GDM1 (cell line): ENCODE measurements around the gene GOPC.
"Not testable (repeated sequence)": the region's sequence is repeated elsewhere in the genome, so short reads cannot be mapped to it uniquely, and the experiment has no call there.

Source experiments
- DNase-seq: peaks from one replicate; lab custom pipeline; 2025; lab: John Stamatoyannopoulos, UW

Gene GOPC

DNA sequence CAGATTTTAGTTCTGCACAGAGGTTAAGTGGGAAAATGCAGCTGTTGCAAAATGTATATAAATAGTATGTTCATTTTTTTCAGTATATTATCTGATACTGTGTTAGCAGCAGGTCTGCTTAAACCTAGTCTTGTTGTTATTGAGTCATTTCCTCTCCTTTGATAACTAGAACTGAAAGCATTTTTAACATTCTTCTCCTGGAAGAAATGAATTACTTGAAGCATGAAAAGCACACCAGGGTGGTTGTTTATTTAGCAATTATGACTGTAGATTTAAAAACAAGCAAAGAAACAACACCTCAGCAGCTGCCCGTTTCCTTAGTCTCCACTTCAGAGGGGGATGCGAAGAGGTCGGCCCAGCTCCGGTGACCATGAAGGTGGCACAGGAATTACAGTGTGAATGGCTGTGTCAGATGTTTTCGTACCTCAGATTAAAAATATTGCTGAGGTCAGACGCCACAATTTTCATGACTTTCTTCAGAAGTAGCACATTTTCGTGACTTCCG, 53.5 kb downstream of the GOPC start:
- DNase-seq: no peak

DNA sequence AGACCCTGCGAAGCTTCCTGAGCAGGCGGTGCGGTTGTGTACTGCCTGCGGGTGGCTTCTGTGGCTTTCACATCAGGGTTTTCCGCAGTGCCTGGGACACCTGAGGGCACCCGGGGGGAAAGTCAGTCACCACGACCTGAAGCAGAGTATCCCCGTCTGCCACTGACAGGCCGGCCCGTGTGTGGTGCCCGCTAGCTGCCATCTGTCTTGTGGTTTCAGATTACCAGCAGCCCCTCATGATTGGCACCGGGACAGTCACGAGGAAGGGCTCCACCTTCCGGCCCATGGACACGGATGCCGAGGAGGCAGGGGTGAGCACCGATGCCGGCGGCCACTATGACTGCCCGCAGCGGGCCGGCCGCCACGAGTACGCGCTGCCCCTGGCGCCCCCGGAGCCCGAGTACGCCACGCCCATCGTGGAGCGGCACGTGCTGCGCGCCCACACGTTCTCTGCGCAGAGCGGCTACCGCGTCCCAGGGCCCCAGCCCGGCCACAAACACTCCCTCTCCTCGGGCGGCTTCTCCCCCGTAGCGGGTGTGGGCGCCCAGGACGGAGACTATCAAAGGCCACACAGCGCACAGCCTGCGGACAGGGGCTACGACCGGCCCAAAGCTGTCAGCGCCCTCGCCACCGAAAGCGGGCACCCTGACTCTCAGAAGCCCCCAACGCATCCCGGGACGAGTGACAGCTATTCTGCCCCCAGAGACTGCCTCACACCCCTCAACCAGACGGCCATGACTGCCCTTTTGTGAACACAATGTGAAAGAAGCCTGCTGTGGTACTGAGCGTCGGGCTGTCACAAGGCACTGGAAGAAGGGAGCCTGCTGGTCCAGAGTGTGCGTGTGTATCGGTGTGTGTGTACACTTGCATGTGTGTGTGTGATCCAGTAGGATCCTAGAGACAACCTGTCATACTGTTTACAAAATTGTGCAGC, 54.4 kb downstream of the GOPC start:
- no peak for DNase-seq

DNA sequence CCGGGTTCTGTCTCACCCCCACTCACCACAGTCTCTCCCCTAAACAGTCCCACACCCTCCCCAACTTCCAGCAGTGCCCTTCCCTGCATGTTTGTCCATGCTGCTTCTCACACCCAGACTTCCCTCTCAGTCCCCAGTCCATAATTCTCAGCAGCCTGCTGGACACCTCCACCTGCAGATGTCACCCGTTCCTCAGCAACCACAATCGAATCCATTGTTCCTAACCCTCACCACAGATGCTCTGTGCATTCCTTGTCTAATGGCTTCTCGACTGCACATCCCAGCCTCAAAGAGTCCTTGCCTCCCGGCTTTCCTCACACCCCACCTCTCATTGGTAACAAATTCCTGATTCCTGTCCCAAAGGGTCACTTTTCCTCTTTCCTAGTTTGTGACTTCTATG, 55.6 kb downstream of the GOPC start:
- DNase-seq: no peak

DNA sequence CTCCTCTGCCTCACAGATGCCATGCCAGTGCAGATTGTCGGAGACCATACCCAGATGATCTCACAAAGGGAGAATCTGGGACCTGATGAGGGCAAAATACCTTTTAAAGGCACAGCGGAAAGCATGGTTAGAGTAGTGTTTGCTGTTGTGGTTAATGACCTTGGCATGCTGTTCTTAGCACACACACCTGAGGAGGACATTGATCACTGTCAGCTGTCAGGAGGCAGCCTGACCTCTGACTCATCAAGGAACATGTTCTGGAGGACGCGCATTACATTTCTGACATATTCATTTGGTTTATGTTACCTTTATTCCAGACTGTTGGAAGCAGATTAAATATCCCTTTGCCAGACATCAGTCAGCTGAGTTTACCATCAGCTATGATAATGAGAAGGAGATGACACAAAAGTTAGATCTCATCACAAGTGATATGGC, 57.1 kb downstream of the GOPC start:
- no peak for DNase-seq

- no peak for DNase-seq
Observed at GRCh38 chr6:117544716-117545115, 57.6 kb downstream of the GOPC start.

DNA sequence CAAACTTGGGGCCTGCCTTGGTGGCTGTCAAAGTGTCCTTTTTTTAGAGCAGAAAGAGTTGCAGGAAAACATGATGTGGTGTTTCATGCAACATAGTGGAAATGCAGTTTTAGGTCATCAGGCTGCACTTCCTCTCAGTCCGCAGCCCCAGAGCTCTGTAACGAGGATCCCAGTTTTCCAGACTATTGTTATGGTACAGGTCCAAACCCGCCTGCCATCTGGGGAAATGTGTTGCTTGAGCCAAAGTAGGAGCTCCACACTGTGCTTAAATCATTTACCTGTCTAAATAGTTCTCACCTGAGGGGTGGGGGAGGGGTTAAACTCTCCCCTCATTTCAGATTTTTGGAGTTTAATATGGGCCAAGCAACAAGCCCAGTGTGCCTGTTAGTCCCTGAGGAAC, 59.8 kb downstream of the GOPC start:
- no peak for DNase-seq

DNA sequence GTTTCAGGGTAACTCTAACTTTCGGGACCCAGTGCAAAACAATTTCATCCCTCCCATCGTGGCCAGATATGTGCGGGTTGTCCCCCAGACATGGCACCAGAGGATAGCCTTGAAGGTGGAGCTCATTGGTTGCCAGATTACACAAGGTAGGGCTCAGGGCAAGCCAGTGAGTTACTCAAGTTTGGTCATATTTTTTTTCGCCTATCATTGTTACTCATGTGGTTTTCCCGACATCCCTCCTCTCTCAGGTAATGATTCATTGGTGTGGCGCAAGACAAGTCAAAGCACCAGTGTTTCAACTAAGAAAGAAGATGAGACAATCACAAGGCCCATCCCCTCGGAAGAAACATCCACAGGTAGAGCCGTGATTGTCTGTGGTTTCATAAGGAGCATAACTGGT, 61.6 kb downstream of the GOPC start:
- DNase-seq: no peak

GRCh38 chr6:117538615-117539014, 63.7 kb downstream of the GOPC start:
- no peak for DNase-seq

DNA sequence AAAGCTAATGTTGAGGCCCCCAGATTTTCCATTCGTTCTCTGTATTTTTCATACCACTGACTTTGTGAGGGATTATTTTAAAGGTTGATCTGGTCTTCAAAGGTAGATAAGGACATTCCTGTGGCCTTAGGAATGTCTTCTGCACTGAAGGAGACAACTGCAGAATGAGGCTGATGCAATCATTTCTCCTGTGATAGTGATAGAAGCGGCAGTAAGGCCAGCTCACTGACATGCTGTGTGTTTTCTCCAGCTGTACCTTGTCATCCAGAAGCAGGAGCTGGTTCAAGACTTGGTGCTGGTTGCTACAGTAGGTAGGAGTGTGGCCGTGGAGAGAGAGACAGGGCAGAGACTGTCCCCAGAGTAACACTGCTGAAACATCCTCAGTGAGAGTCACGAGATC, 66.0 kb downstream of the GOPC start:
- no peak for DNase-seq

DNA sequence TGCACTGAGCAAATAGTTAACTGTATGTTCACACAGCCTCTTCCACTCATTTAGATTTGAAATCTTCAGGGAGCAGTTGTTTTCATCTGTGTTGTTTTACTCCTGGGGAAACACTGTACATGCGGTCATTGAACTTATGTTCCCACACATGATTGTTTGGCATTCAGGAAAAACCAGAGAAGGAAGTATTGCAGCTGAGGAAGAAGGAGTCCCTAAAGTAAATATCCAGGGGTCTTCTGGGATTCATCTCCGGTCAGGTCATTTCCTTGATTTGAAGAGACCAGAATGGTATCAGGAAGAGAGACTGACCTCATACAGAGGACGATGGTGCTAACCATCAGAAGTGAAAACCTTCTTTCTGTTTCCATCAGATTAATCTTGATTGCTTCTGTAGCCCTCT, 67.3 kb downstream of the GOPC start:
- DNase-seq: no peak

GRCh38 chr6:117533775-117534174, 68.5 kb downstream of the GOPC start:
- no peak for DNase-seq

DNA sequence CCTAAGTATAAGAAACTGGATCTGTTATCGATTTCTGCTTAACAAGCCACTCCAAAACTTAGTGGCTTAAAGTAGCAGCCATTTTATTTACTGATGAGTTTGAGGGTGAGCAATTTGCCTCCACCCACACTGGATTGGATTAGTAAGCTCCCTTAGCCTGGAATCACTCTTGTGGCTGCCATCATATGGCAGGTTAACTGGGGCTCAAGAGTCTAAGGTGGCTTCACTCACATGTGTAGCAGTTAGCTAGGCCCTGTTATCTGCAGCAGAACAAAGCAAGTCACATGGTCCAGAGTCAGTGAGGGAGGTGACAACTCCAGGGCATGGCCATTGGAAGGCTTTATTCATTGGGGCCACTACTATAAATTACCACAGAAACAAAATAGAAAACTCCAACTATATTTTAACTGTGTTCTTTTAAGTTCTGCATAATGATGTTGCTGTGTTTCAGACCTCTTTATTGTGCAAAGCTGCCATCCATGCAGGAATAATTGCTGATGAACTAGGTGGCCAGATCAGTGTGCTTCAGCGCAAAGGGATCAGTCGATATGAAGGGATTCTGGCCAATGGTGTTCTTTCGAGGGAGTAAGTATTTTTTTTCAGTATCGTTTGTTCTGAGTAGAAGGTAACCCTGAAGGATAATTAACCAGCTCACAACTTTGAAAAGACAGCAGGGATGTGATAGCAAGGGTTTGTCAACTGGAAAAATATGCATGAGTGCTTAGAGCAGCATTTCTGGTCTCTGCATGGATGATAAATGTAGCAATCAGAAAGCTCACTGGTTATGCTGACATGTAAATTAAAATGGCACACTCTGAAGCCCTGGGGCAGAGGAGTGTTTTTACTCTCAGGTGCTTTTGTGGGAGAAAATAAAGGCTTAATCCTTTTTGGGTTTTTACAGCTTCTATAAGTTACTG, 70.2 kb downstream of the GOPC start:
- DNase-seq: no peak

DNA sequence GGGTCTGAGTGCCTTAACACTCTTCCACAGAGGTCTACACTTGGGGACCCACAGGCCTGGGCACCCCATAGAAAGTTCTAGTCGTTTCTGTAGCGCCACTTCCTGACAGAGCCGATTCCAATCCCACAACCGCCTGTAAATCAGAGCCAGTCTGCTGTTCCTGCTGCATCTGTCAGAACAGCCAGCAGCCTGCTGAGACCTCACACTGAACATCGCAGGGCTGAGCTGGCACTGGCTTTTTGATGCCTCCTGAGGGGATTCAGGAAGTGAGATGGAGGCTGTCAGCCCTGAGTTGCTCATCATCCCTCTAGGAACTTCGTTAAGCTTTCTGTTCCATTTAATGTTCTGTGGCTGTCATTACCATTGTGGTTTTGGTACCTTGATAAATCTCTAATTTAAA, 71.0 kb downstream of the GOPC start:
- no peak for DNase-seq

DNA sequence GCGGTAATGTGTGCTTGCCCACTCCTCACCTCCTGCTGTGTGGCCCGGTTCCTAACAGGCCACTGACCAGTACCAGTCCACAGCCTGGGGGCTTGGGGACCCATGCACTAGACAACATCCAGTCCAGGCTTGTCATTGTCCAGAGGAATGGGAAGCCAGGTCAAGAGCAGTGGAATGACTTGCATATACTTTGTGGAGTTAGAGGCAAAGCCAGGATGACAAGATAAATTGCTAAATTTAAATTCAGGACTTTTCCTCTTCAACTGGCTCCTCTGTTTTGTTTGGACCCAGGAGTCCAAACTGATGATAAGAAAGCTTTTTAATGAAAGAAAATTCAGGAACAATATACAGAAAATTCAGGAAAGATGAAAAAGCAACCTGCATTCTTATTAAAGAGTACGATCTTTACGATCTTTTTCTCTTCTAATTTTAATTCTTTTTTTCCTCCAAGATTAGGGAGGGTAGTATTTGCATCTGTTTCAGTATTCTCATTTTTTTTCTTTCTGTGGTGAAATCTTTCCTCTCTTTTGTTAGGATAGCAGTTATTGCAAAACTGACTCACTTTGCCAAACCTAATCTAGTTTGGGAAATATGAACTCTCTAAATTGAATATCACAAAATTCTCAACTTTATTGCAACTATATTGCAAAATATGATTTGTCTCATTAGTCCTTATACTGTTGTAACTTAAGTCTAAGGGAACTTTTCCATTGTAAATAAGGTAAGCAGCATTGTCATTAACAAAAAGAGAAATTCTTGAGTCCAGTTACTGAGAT, 71.7 kb downstream of the GOPC start:
- no peak for DNase-seq

DNA sequence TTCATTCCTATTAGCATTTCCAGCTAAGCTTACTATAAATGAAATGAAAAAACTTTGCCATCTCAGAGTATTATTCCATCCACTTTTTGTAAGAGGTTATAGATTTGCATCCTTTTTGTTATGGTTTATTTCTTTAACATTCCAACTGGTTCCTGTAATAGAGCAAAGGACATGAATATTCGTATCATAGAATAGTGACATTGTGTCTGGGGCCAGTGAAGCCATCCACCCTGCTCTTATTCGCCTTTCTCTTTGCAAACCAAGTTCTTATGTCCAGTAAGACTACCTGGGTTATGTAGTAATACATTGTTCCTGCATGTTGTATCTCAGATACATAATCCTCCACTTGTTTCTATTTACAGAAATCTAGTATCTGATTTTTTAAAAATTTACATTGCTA, 76.7 kb downstream of the GOPC start:
- no peak for DNase-seq

GRCh38 chr6:117521791-117522502, 80.4 kb downstream of the GOPC start:
- no peak for DNase-seq

GRCh38 chr6:117520603-117521395, 81.5 kb downstream of the GOPC start:
- DNase-seq: no peak

DNA sequence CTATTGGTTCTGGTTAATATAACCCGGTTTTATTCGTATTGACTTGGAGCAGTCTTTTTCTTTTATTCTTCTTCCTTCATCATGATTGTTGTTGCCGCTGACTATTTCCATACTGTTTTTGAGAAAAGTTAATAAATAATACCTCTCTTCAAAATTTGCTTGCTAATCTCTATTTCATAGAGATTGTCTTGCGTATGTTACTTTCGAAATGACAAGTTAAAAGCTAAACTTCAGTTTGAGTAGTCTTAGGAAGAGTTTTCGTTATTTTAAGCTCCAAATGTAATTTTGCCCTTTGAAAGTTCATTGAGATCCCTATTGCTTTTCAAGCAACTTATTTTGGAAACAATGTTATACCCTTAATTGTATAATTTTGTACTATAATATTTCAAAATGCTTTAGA, 83.4 kb downstream of the GOPC start:
- no peak for DNase-seq

- DNase-seq: not testable (repeated sequence)
Observed at GRCh38 chr6:117517995-117518394, 84.3 kb downstream of the GOPC start.

- DNase-seq: no peak
Observed at GRCh38 chr6:117515326-117515725, 87.0 kb downstream of the GOPC start.
